Stimulated activated CD4-positive, alpha-beta T cell treated with anti-CD3 and anti-CD28 coated beads, Interleukin-1b, Interleukin-23, amount 100 ng/mL, for 48 hours (primary cell): ENCODE data around the gene SLC25A3.
"Not testable (repeated sequence)": the region's sequence is repeated elsewhere in the genome, so short reads cannot be mapped to it uniquely, and the experiment has no call there.

ENCODE experiments used
- DNase-seq: peaks from one replicate; pipeline ENCODE4 v3.0.0-alpha.2; 2020

SLC25A3 gene

DNA sequence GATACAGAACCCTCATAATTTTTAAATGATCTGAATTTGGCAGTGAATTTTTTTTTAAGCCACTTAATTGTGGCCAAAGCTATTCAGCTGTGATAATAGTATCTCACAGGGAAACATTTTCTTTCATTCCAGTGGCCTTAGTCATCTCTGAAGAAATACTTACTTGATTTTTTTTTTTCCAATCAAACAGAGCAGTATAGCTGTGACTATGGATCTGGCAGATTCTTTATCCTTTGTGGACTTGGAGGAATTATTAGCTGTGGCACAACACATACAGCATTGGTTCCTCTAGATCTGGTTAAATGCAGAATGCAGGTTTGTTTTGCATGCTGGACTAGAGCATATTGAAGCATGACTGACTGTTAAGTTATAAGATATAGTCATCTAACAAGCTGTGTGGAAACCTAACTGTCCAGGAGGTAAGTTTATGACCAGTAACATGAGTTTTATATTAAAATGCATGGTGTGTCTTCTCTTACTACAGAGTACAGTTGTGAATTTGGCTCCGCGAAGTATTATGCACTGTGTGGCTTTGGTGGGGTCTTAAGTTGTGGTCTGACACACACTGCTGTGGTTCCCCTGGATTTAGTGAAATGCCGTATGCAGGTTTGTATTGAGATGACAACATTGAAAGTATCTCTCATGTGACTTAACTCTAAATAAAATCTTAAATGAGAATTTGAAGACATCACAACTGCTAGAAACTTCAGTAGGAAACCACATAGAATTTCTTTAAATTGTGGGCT is 1.9 kb downstream of the SLC25A3 start:
- DNase-seq: peak; percentile 26

DNA sequence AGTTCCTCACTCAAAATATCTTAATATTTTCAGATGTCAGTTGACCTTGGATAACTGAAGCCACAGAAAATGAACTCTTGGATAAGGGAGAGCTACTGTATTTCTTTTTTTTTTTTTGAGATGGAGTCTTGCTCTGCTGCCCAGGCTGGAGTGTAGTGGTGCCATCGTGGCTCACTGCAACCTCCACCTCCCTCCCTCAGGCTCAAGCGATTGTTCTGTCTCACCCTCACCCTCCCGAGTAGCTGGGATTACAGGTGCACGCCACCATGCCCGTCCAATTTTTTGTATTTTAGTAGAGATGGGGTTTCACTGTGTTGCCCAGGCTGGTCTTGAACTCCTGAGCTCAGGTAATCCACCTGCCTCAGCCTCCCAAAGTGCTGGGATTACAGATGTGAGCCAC is 3.8 kb downstream of the SLC25A3 start:
- not testable (repeated sequence) for DNase-seq

GRCh38 chr12:98601924-98602323 is 8.4 kb downstream of the SLC25A3 start:
- no peak for DNase-seq

DNA sequence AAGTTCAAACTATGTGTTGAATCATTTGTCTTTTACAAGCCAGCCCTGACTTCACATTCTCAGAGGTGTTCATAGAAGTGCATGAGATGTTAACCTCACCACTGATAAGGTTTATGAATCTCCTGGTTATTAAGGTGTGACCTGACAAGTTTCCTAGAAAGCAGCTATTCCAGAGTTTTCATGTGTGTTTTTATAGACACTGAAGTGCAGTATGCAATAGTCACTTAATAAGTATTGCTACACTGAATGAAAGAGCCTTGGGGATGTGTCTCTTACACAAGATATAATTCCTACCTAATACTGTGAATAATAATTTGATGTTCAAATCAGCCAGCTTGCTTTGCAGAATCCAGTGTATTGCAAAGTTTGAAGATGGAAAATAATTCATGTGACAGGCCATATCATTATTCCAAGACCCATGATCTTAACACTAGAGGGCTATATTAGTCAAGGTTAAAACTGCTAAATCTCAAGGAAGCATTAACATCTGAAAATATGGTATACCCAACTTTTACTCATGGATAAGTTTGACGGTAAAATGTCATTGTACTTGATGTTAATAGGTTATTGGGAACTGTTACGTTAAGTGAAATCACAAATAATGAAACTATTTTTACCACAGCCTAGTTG is 13.0 kb downstream of the SLC25A3 start:
- DNase-seq: no peak

DNA sequence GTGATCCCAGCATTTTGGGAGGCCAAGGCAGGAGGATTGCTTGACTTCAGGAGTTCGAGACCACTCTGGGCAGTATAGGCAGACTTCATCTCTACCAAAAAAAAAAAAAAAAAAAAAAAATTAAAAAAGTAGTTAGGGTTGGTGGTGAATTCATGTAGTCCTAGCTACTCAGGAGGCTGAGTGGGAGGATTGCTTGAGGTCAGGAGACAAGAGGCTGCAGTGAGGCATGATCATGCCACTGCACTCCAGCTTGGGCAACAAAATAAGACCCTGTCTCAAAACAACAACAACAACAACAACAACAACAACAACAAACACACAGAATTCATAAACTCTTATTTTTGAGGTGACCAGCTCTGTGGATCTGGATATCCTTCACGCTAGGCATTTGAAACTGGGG is 17.1 kb downstream of the SLC25A3 start:
- DNase-seq: no peak

DNA sequence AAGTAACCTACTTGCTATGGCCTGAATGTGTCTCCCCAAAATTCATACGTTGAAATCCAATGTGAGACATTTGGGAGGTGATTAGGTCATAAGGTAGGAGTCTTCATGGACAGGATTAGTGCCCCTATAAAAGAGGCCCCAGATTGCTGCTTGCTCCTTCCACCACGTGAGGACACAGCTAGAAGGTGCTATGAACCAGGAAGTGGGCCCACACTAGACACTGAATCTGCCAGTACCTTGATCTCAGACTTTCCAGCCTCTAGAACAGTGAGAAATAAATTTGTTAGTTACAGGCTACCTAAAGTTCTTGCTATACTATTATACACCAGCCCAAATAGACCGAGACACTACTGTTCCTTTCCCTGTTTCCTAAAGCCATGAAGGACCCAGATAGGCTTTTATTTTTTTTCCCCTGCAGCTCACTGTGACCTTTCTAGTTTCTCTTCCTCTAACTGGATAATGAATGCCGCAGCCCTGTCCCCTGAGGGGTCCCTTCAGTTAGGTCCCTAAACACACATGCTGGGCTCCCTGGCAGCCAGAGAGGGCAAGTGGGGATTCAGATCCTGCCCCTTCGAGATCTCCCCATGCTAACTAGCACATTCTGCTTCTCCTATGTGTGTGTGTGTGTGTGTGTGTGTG is 19.3 kb downstream of the SLC25A3 start:
- DNase-seq: no peak

GRCh38 chr12:98618952-98619351 is 25.5 kb downstream of the SLC25A3 start:
- no peak for DNase-seq

- no peak for DNase-seq
Measured at GRCh38 chr12:98635657-98636323, 42.3 kb downstream of the SLC25A3 start.

- DNase-seq: no peak
Measured at GRCh38 chr12:98637068-98637467, 43.6 kb downstream of the SLC25A3 start.

DNA sequence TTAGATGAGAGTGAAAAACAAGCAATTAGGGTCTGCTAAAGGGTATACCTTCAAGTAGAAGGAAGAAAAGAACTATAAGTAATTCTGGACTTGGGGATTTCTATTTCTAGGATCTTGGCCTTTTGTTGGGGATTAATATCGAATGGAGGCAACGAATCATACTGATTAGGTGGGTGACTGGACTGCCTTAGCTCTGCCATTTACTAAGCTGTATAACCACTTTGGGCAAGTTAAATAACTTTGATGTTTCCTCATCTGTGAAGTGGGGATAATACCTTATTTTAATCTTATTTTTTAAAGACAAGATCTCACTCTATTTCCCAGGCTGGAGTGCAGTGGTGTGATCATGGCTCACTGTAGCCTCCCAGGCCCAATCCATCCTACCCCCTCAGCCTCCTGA is 44.5 kb downstream of the SLC25A3 start:
- DNase-seq: no peak

DNA sequence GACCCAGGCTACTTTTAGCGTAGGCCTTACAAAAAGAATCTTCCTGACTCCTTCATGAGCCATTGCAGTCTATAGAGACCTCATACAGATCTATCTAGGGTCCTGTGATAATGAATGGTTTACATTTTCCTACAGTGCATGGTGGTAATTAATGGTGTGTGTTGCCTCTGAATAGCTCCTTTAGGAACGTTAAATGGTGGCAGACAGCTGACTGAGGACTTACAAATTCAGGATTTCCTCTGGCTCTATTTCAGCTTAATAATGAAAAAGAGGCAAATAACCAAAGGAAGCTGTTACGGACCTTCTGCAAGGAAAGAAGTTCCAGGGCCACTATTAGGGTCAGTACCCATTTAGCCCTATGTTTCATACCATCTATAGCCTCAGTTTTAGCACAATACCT is 46.0 kb downstream of the SLC25A3 start:
- DNase-seq: no peak

DNA sequence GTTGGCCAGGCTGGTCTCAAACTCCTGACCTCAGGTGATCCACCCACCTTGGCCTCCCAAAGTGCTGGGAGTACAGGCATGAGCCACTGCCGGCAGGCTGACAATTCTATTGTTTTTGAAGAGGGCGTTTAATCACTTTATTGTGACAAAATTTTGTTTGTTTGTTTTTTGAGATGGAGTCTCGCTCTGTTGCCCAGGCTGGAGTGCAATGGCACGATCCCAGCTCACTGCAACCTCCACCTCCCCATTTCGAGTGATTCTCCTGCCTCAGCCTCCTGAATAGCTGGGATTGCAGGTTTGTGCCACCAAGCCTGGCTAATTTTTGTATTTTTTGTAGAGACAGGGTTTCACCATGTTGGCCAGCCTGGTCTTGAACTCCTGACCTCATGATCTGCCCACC is 49.3 kb downstream of the SLC25A3 start:
- not testable (repeated sequence) for DNase-seq

DNA sequence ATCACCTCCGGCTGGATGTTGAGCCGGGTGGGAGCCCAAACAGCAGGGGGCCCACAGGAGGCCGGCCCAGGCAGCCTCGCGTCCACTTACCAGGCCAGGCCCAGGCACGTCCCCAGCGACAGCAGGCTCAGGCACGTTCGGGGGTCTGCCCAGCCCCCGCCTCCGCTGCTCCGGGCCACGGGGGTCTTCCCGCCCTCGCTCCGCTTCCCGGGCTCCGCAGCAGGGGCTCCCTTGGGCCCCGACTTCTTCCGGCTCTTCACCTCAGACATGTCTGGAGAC is 50.9 kb downstream of the SLC25A3 start:
- no peak for DNase-seq

- DNase-seq: peak; percentile 95
Measured at GRCh38 chr12:98644712-98645571, 51.5 kb downstream of the SLC25A3 start, which contains the start of the genes APAF1 and IKBIP. TSS of gene APAF1 (plus strand) at chr12:98645290. CDS start at chr12:98648360, 3,070 bp downstream. TSS of gene IKBIP (minus strand) at chr12:98644788. CDS start at chr12:98644701, 87 bp downstream.

DNA sequence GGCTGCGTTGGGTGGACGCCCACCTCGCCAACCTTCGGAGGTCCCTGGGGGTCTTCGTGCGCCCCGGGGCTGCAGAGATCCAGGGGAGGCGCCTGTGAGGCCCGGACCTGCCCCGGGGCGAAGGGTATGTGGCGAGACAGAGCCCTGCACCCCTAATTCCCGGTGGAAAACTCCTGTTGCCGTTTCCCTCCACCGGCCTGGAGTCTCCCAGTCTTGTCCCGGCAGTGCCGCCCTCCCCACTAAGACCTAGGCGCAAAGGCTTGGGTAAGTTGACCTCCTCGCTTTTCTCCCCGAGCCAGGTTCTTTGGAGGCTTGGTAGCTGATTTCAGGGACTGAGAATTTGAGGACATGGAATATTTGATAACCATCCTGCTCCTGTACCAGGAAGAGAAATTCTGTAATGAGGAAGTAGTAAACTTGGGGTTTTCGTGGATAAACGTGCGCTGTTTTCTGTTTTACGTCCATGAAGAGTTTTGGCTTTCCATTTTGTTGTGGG is 52.1 kb downstream of the SLC25A3 start:
- DNase-seq: no peak

- DNase-seq: no peak
Measured at GRCh38 chr12:98646294-98647090, 53.0 kb downstream of the SLC25A3 start.

GRCh38 chr12:98651328-98651727 is 57.8 kb downstream of the SLC25A3 start:
- DNase-seq: no peak

- no peak for DNase-seq
Measured at GRCh38 chr12:98653866-98654493, 60.5 kb downstream of the SLC25A3 start.
